Endodermal cell (in vitro differentiated cells): Measurements from ENCODE around the gene RNF182. TPM values are rescaled to one million over a fixed set of nuclear protein-coding genes. Genes with fewer than 3 reads are reported as not detected.

Experiments
- DNase-seq: peaks from one replicate; pipeline ENCODE4 v3.0.0-alpha.2; 2017
- H3K27ac ChIP-seq: 2 replicates; pipeline ENCODE4 v1.5.1; 2013; ENCODE audit warnings: mild to moderate bottlenecking, low read depth, low read length, moderate library complexity
- H3K27me3 ChIP-seq: 2 replicates; pipeline ENCODE4 v1.6.1; 2013; ENCODE audit warnings: mild to moderate bottlenecking, low read length, moderate library complexity; ENCODE audit not compliant: insufficient read depth, control insufficient read depth, poor library complexity, severe bottlenecking
- H3K36me3 ChIP-seq: 2 replicates; pipeline ENCODE4 v1.7.0; 2013; ENCODE audit warnings: mild to moderate bottlenecking, low read length, moderate library complexity; ENCODE audit not compliant: control insufficient read depth, insufficient read depth
- H3K4me1 ChIP-seq: one replicate; pipeline ENCODE4 v1.7.0; 2013; ENCODE audit warnings: low read length; ENCODE audit not compliant: control insufficient read depth, insufficient read depth
- H3K4me3 ChIP-seq: 2 replicates; pipeline ENCODE4 v1.5.1; 2013; ENCODE audit warnings: mild to moderate bottlenecking, low read length, moderate library complexity
- H3K9ac ChIP-seq: 2 replicates; pipeline ENCODE4 v1.6.1; 2013; ENCODE audit warnings: mild to moderate bottlenecking, low read length, moderate library complexity; ENCODE audit not compliant: poor library complexity, severe bottlenecking; ENCODE audit errors: extremely low read depth
- H3K9me3 ChIP-seq: 2 replicates; pipeline ENCODE4 v1.6.1; 2013; ENCODE audit warnings: mild to moderate bottlenecking, low read length, moderate library complexity; ENCODE audit not compliant: control insufficient read depth
- H3K27ac Mint-ChIP-seq: 2 replicates; pipeline ENCODE4 v1.8.0; 2020; ENCODE audit warnings: mixed read lengths
- H3K27me3 Mint-ChIP-seq: 2 replicates; pipeline ENCODE4 v1.8.0; 2021; ENCODE audit warnings: mild to moderate bottlenecking, mixed read lengths; ENCODE audit not compliant: insufficient read depth
- H3K36me3 Mint-ChIP-seq: 2 replicates; pipeline ENCODE4 v1.8.0; 2020; ENCODE audit warnings: low read depth, mixed read lengths
- H3K4me1 Mint-ChIP-seq: 2 replicates; pipeline ENCODE4 v1.8.0; 2020; ENCODE audit warnings: mixed read lengths
- H3K4me3 Mint-ChIP-seq: 2 replicates; pipeline ENCODE4 v1.8.0; 2020; ENCODE audit warnings: mild to moderate bottlenecking, moderate library complexity, mixed read lengths
- H3K9me3 Mint-ChIP-seq: 2 replicates; pipeline ENCODE4 v1.8.0; 2020; ENCODE audit warnings: mild to moderate bottlenecking, mixed read lengths
- WGBS, 2 experiments: methylation state at CpG; one replicate each; pipeline versions ENCODE4 v1.1.5 to v1.1.7; 2013; ENCODE audit warnings: missing lambda C conversion rate in 2 of 2, mixed read lengths in 1 of 2; ENCODE audit not compliant: insufficient coverage in 1 of 2, insufficient read length in 1 of 2; 5-methylcytosine and 5-hydroxymethylcytosine counted together
- total RNA-seq, 2 donors: library from RNA; stranded (reverse); fragmentation: NEBNext Ultra II Directional in 1 of 2; extraction: Animal tissue kit (Norgen Biotek cat#: 25700) in 1 of 2; gene quantifications; 2 replicates in 1 of 2; 3 replicates in 1 of 2; pipeline ENCODE4 v1.2.1, GENCODE V29; 2021
- TF ChIP-seq, protein P1 (sequence below): fragments of 200-600 bp; sonication (generic); conservative IDR thresholded peaks from 2 replicates; pipeline ENCODE4 v1.5.0; 2021; ENCODE audit warnings: antibody characterized with exemption, mild to moderate bottlenecking

The RNF182 gene
- total RNA-seq, 2 donors from 2014 or later = 4.1 to 5.2 TPM

DNA sequence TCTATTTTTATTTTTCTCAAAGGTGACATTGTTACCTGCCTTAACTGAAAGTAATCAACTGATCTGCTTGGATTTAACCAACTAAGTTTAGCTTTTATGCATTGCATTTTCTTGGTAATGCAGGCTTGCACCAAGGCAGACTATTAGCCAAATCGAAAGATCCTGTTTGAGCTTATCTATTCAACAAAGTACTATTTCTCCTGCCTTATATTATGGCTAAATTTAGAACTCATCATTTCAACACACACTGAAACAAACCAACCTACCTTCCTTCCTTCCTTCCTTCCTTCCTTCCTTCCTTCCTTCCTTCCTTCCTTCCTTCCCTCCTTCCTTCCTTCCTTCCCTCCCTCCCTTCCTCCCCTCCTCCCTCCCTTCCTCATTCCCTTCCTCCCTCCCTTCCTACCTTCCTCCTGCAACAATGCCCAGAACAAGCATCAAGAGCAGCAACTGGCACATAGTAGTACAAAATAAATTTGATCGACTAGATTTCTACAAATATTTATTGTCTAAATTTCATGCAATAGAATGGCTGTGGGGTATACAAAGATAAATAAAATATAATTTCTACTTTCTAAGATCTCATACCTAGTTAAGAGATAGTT lies 17.0 kb upstream of the RNF182 start:
- H3K9ac ChIP-seq = no peak overlapping the region
- H3K4me3 ChIP-seq = no peak overlapping the region
- no peaks in the 10 kb centered on the region for H3K9me3 ChIP-seq
- TF ChIP-seq, protein P1, sequence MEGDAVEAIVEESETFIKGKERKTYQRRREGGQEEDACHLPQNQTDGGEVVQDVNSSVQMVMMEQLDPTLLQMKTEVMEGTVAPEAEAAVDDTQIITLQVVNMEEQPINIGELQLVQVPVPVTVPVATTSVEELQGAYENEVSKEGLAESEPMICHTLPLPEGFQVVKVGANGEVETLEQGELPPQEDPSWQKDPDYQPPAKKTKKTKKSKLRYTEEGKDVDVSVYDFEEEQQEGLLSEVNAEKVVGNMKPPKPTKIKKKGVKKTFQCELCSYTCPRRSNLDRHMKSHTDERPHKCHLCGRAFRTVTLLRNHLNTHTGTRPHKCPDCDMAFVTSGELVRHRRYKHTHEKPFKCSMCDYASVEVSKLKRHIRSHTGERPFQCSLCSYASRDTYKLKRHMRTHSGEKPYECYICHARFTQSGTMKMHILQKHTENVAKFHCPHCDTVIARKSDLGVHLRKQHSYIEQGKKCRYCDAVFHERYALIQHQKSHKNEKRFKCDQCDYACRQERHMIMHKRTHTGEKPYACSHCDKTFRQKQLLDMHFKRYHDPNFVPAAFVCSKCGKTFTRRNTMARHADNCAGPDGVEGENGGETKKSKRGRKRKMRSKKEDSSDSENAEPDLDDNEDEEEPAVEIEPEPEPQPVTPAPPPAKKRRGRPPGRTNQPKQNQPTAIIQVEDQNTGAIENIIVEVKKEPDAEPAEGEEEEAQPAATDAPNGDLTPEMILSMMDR = no peak
- peaks cover 20% of the 10 kb centered on the region for H3K27me3 ChIP-seq
- H3K4me1 Mint-ChIP-seq = peaks cover 10% of the 10 kb centered on the region
- 90 to 94% methylated on average over 1 of the region's 2 CpGs for WGBS, 2 experiments
- H3K36me3 ChIP-seq = no peaks in the 10 kb centered on the region
- DNase-seq = no peak
- no peak overlapping the region for H3K27ac Mint-ChIP-seq
- H3K4me1 ChIP-seq = peaks cover 3% of the 10 kb centered on the region
- H3K9me3 Mint-ChIP-seq = no peaks in the 10 kb centered on the region
- H3K27me3 Mint-ChIP-seq = peaks cover 21% of the 10 kb centered on the region
- no peak overlapping the region for H3K27ac ChIP-seq
- no peaks in the 10 kb centered on the region for H3K36me3 Mint-ChIP-seq
- H3K4me3 Mint-ChIP-seq = no peak overlapping the region

DNA sequence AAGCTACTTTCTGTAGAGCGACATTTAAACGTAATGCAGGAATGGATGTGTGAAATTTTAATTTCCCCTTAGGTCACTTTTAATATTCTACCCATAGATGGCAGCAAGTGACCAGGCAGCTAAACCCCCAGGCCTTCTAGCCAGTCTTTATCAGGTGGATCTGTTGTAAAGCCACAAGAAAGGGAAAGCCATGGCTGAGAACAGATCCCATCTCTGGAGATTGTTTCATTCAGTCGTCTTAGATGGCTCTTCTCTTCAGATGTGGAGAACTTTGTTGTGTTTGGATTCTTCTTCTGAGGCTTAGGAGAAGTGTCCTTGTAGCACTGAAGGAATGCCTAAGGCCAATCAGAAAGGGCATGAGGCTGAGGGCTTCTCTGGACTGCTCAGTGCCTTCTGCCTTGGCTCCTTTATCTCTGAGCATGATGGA lies 15.8 kb upstream of the RNF182 start:
- H3K4me3 ChIP-seq = no peak overlapping the region
- Mint-ChIP-seq H3K36me3 (no peaks in the 10 kb centered on the region), H3K4me1 (peaks cover 20% of the 10 kb centered on the region), H3K27ac (no peak overlapping the region), H3K4me3 (no peak overlapping the region), H3K27me3 (peaks cover 15% of the 10 kb centered on the region), H3K9me3 (no peaks in the 10 kb centered on the region)
- TF ChIP-seq, protein P1 = peak; percentile 91
- no peak overlapping the region for H3K9ac ChIP-seq
- WGBS, 2 experiments = 0 to 19% methylated on average over 1 to 3 of the region's 3 CpGs
- H3K36me3 ChIP-seq = no peaks in the 10 kb centered on the region
- H3K27me3 ChIP-seq = peaks cover 20% of the 10 kb centered on the region
- no peak overlapping the region for H3K27ac ChIP-seq
- H3K4me1 ChIP-seq = peaks cover 7% of the 10 kb centered on the region
- no peaks in the 10 kb centered on the region for H3K9me3 ChIP-seq
- peak; percentile 75 for DNase-seq

DNA sequence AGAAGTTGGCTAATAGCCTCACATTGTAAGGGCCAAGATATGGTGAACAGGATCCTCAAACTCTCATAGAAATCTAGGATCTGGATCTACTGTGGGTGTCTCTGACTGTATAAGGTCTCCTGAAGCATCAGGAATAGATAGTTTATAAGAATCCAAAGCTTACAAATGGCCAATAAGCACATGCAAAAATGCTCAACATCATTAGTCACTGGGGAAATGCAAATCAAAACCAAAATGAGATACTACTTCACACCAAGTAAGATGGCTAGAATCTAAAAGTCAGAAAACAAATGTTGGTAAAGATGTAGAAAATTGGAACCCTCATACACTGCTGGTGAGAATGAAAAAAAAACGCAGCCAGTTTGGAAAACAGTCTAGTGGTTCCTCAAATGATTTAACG lies 14.3 kb upstream of the RNF182 start:
- TF ChIP-seq, protein P1 = no peak
- Mint-ChIP-seq H3K4me3 (no peak overlapping the region), H3K27ac (no peak overlapping the region), H3K36me3 (no peaks in the 10 kb centered on the region), H3K4me1 (peaks cover 33% of the 10 kb centered on the region), H3K27me3 (peaks cover 15% of the 10 kb centered on the region), H3K9me3 (no peaks in the 10 kb centered on the region)
- Histone ChIP-seq H3K27ac (no peak overlapping the region), H3K9ac (no peak overlapping the region), H3K4me1 (peaks cover 7% of the 10 kb centered on the region), H3K4me3 (no peak overlapping the region), H3K9me3 (no peaks in the 10 kb centered on the region), H3K27me3 (peaks cover 20% of the 10 kb centered on the region), H3K36me3 (no peaks in the 10 kb centered on the region)
- DNase-seq = no peak
- 100% methylated on average over 2 of the region's 2 CpGs for WGBS, 2 experiments
